H1 (cell line): Measurements from ENCODE around the gene FANCD2. TPM values are rescaled to one million over a fixed set of nuclear protein-coding genes. Genes with fewer than 3 reads are reported as not detected.

Experiments used
- CTCF ChIA-PET: fragments of 300-600 bp; sonication (Branson Sonifier 250); formaldehyde crosslinking; loops from one replicate; lab custom pipeline; 2021; ENCODE audit not compliant: partially characterized antibody; lab: Charles Lee
- POLR2A ChIA-PET: fragments of 300-600 bp; sonication (Branson Sonifier 250); formaldehyde crosslinking; loops from one replicate; lab custom pipeline; 2021; ENCODE audit warnings: inconsistent platforms; ENCODE audit not compliant: partially characterized antibody; lab: Charles Lee
- DNase-seq, 2 experiments: peaks; one replicate each; pipeline versions ENCODE4 v3.0.0 to v3.0.0-alpha.2; 2010 to 2022; ENCODE audit warnings: low spot score in 2 of 2, low read depth in 1 of 2, mixed read lengths in 1 of 2
- FAIRE-seq: peaks from 2 replicates; lab custom pipeline; 2011; peaks lifted over from hg19 to GRCh38; lab: Jason Lieb, UNC
- H2AFZ ChIP-seq: 2 replicates; pipeline ENCODE4 v1.8.1; 2012; ENCODE audit warnings: low read length, inconsistent platforms
- H2AK5ac ChIP-seq: 2 replicates; pipeline ENCODE4 v1.6.1; 2013; ENCODE audit warnings: low read depth, low read length
- H2BK120ac ChIP-seq: replicated peaks from 2 replicates; pipeline ENCODE3; 2013; ENCODE audit warnings: low read depth, low read length, inconsistent platforms
- H2BK12ac ChIP-seq: 2 replicates; pipeline ENCODE4 v1.6.1; 2013; ENCODE audit warnings: low read depth, low read length
- H2BK15ac ChIP-seq: 2 replicates; pipeline ENCODE4 v1.6.1; 2013; ENCODE audit warnings: low read length
- H2BK20ac ChIP-seq: 2 replicates; pipeline ENCODE4 v1.6.1; 2013; ENCODE audit warnings: low read length
- H2BK5ac ChIP-seq: 2 replicates; pipeline ENCODE4 v1.6.1; 2013; ENCODE audit warnings: low read depth, low read length
- H3K14ac ChIP-seq: 2 replicates; pipeline ENCODE4 v1.6.1; 2013; ENCODE audit warnings: inconsistent platforms; ENCODE audit not compliant: insufficient read length
- H3K18ac ChIP-seq: 2 replicates; pipeline ENCODE4 v1.6.1; 2013; ENCODE audit warnings: low read length; ENCODE audit errors: extremely low read depth
- H3K23ac ChIP-seq: 2 replicates; pipeline ENCODE4 v1.6.1; 2013; ENCODE audit warnings: inconsistent platforms; ENCODE audit not compliant: insufficient read length
- H3K23me2 ChIP-seq: 2 replicates; pipeline ENCODE4 v1.6.1; 2013; ENCODE audit warnings: low read depth, low read length
- H3K27ac ChIP-seq: 2 replicates; pipeline ENCODE4 v1.6.1; 2011; ENCODE audit warnings: low read depth, low read length, inconsistent platforms
- H3K27me3 ChIP-seq, 4 experiments: replicated peaks in 1 of 4; 1 replicate in 1 of 4; 2 replicates in 3 of 4; pipeline versions ENCODE4 v1.6.1 to v1.8.1; 2011 to 2013; ENCODE audit warnings: low read length in 3 of 4, mild to moderate bottlenecking in 3 of 4, inconsistent platforms in 2 of 4, mixed read lengths in 2 of 4, moderate library complexity in 1 of 4; ENCODE audit not compliant: control insufficient read depth in 3 of 4, insufficient read depth in 3 of 4; ENCODE audit errors: extremely low read depth in 1 of 4
- H3K36me3 ChIP-seq, 4 experiments: 2 replicates each; pipeline versions ENCODE4 v1.6.1 to v1.8.1; 2011 to 2013; ENCODE audit warnings: mild to moderate bottlenecking in 4 of 4, low read length in 3 of 4, moderate library complexity in 2 of 4, control low read depth in 1 of 4, inconsistent platforms in 1 of 4; ENCODE audit not compliant: insufficient read depth in 4 of 4, control insufficient read depth in 2 of 4
- H3K4ac ChIP-seq: replicated peaks from 2 replicates; pipeline ENCODE3; 2013; ENCODE audit warnings: low read length, low read depth, mixed read lengths, inconsistent platforms; ENCODE audit not compliant: insufficient read length
- H3K4me1 ChIP-seq, 4 experiments: replicated peaks in 1 of 4; 1 replicate in 1 of 4; 2 replicates in 3 of 4; pipeline versions ENCODE4 v1.6.1 to v1.8.1; 2011 to 2013; ENCODE audit warnings: low read length in 3 of 4, inconsistent platforms in 2 of 4, mixed read lengths in 1 of 4; ENCODE audit not compliant: insufficient read depth in 4 of 4, control insufficient read depth in 3 of 4
- H3K4me2 ChIP-seq, 2 experiments: 2 replicates each; pipeline versions ENCODE4 v1.6.1 to v1.8.1; 2011 to 2013; ENCODE audit warnings: low read depth in 2 of 2, low read length in 2 of 2, control low read depth in 1 of 2, inconsistent platforms in 1 of 2, mild to moderate bottlenecking in 1 of 2; ENCODE audit not compliant: insufficient read depth in 1 of 2
- H3K4me3 ChIP-seq, 4 experiments: fragments of 200-600, 300-600 bp in 1 of 4; sonication (generic), shearing (Covaris generic), sonication (Bioruptor Twin) in 1 of 4; 2 replicates each; pipeline versions ENCODE4 v1.5.1 to v1.8.1; 2011 to 2016; ENCODE audit warnings: low read length in 4 of 4, low read depth in 3 of 4, control low read depth in 2 of 4, inconsistent platforms in 2 of 4, mild to moderate bottlenecking in 2 of 4, mixed read lengths in 1 of 4, moderate library complexity in 1 of 4; ENCODE audit not compliant: insufficient read depth in 2 of 4; ENCODE audit errors: extremely low read depth in 1 of 4
- H3K56ac ChIP-seq: replicated peaks from 2 replicates; pipeline ENCODE3; 2013; ENCODE audit warnings: low read depth, mild to moderate bottlenecking, mixed read lengths, low read length, inconsistent platforms; ENCODE audit not compliant: insufficient read length
- H3K79me1 ChIP-seq: 2 replicates; pipeline ENCODE4 v1.6.1; 2013; ENCODE audit warnings: low read depth, low read length, control low read depth
- H3K79me2 ChIP-seq, 2 experiments: 2 replicates each; pipeline versions ENCODE4 v1.6.1 to v1.8.1; 2012 to 2013; ENCODE audit warnings: low read length in 2 of 2, mild to moderate bottlenecking in 2 of 2, inconsistent platforms in 1 of 2; ENCODE audit not compliant: insufficient read depth in 2 of 2, control insufficient read depth in 1 of 2
- H3K9ac ChIP-seq, 4 experiments: replicated peaks in 1 of 4; 1 replicate in 1 of 4; 2 replicates in 3 of 4; pipeline versions ENCODE4 v1.6.1 to v1.8.1; 2011 to 2013; ENCODE audit warnings: low read depth in 3 of 4, low read length in 3 of 4, control low read depth in 2 of 4, mild to moderate bottlenecking in 2 of 4, moderate library complexity in 2 of 4, inconsistent platforms in 1 of 4; ENCODE audit errors: extremely low read depth in 1 of 4
- H3K9me3 ChIP-seq, 2 experiments: 2 replicates each; pipeline versions ENCODE4 v1.6.1 to v1.8.1; 2012 to 2013; ENCODE audit warnings: mild to moderate bottlenecking in 2 of 2, moderate library complexity in 2 of 2, control low read depth in 1 of 2, inconsistent platforms in 1 of 2, low read depth in 1 of 2, low read length in 1 of 2, mixed read lengths in 1 of 2; ENCODE audit not compliant: insufficient read depth in 2 of 2
- H4K20me1 ChIP-seq, 2 experiments: replicated peaks in 1 of 2; 2 replicates each; pipeline versions ENCODE3 to v1.8.1; 2011 to 2013; ENCODE audit warnings: inconsistent platforms in 2 of 2, low read length in 2 of 2, mild to moderate bottlenecking in 1 of 2; ENCODE audit not compliant: insufficient read depth in 2 of 2, control insufficient read depth in 1 of 2
- H4K5ac ChIP-seq: 2 replicates; pipeline ENCODE4 v1.6.1; 2013; ENCODE audit warnings: low read length, low read depth, mixed read lengths, inconsistent platforms; ENCODE audit not compliant: insufficient read length
- H4K8ac ChIP-seq: 2 replicates; pipeline ENCODE4 v1.8.0; 2013; ENCODE audit warnings: mild to moderate bottlenecking, moderate library complexity, low read length, inconsistent platforms; ENCODE audit not compliant: insufficient read depth; ENCODE audit errors: extremely low read depth
- H4K91ac ChIP-seq: replicated peaks from 2 replicates; pipeline ENCODE3; 2013; ENCODE audit warnings: low read length, mixed read lengths, inconsistent platforms; ENCODE audit not compliant: insufficient read length
- SIRT6 ChIP-seq: IDR thresholded peaks from one replicate; pipeline ENCODE4 v1.7.1; 2012; ENCODE audit warnings: low read length, inconsistent platforms
- TAF1 ChIP-seq: IDR thresholded peaks from 2 replicates; pipeline ENCODE4 v1.6.1; 2011; ENCODE audit warnings: mild to moderate bottlenecking, low read depth, low read length
- TCF12 ChIP-seq: IDR thresholded peaks from 2 replicates; pipeline ENCODE4 v1.6.1; 2011; ENCODE audit warnings: low read depth, mild to moderate bottlenecking, low read length
- WGBS, 2 experiments: shearing (Covaris generic) in 1 of 2; methylation state at CpG; one replicate each; pipeline versions ENCODE4 v1.1.6 to v1.1.7; 2013 to 2015; ENCODE audit warnings: low lambda C conversion rate in 2 of 2, mixed read lengths in 2 of 2, inconsistent platforms in 1 of 2, low coverage in 1 of 2, missing lambda C conversion rate in 1 of 2; ENCODE audit not compliant: insufficient replicate concordance in 2 of 2, insufficient coverage in 1 of 2, insufficient read length in 1 of 2; ENCODE audit errors: extremely low coverage in 1 of 2, missing lambda C conversion rate in 1 of 2; 5-methylcytosine and 5-hydroxymethylcytosine counted together
- polyA plus RNA-seq, 7 experiments: library from polyadenylated mRNA; depleted of rRNA in 3 of 7; stranded (reverse) in 5 of 7; unstranded in 2 of 7; fragments of >200 nt in 5 of 7; fragments of 200-250 nt in 2 of 7; gene quantifications; 1 replicate in 5 of 7; 2 replicates in 1 of 7; 4 replicates in 1 of 7; pipeline versions ENCODE4 v1.2.1 to v1.2.3, GENCODE V29; 2011 to 2013; ENCODE audit warnings: missing spikeins in 2 of 7, mixed read lengths in 2 of 7
- total RNA-seq: library from RNA; stranded (reverse); fragmentation: NEBNext Ultra II Directional; extraction: Animal tissue kit (Norgen Biotek cat#: 25700); gene quantifications from 2 replicates; pipeline ENCODE4 v1.2.1, GENCODE V29; 2021

Gene FANCD2
- total and polyA plus RNA-seq, 2 of the 8 experiments (the other 6 are each of a cell fraction or from before 2014, with no cell fraction given): 33.1 to 77.8 TPM

GRCh38 chr3:9986230-9986725 is 40.0 kb upstream of the FANCD2 start:
- Histone ChIP-seq H3K4me1 (peaks cover 0 to 10% (median 2%) of the 10 kb centered on the region in 4 experiments; a peak in 2 of 7 replicates), H3K9ac (peak overlapping the region; percentile 75 to 91 (median 82)), H4K5ac (no peak overlapping the region), H4K91ac (no peak overlapping the region), H4K8ac (peak overlapping the region; percentile 96; the same call in 1 of the 2 replicates), H3K18ac (no peak overlapping the region), H3K23me2 (peaks cover 4% of the 10 kb centered on the region; the same call in 1 of the 2 replicates), H2AK5ac (no peak overlapping the region), H3K36me3 (peaks cover 0 to 11% (median 0%) of the 10 kb centered on the region in 4 experiments; a peak in 2 of 8 replicates), H3K79me2 (peaks cover 5 to 47% of the 10 kb centered on the region in 2 experiments; a peak in 3 of 4 replicates), H3K9me3 (no peaks in the 10 kb centered on the region), H3K23ac (no peak overlapping the region), H3K27ac (peak overlapping the region; percentile 82), H4K20me1 (peaks cover 0 to 4% of the 10 kb centered on the region in 2 experiments), H2BK15ac (no peak overlapping the region), H2BK5ac (peak overlapping the region; percentile 64), H3K56ac (no peak overlapping the region), H2AFZ (peak overlapping the region; percentile 95), H3K79me1 (no peaks in the 10 kb centered on the region), H2BK12ac (no peak overlapping the region), H2BK120ac (no peak overlapping the region), H3K4me2 (peak overlapping the region; percentile 81 to 98), H3K4ac (no peak overlapping the region), H3K14ac (no peak overlapping the region), H3K4me3 (peak overlapping the region; percentile 60 to 95 (median 90)), H2BK20ac (no peak overlapping the region), H3K27me3 (no peaks in the 10 kb centered on the region)
- ChIA-PET POLR2A (interaction anchor here (0.6 to 3.5 kb wide), 14 partner anchors 9 to 698 kb away, joined by 3 to 35 read pairs (median 4); partner anchors contain the start of genes ARPC4, CRELD1, FANCD2 and PRRT3), CTCF (interaction anchor here (1.0 to 1.3 kb wide), 2 partner anchors 32 to 53 kb away, joined by 3 read pairs; partner anchors contain the start of gene CRELD1)
- no peak for FAIRE-seq
- WGBS, 2 experiments: 7% methylated on average over 17 of the region's 17 CpGs; no CpG with 5 or more reads in 1 of the 2 experiments
- no peak for DNase-seq
- TF ChIP-seq TAF1: no peak
- TF ChIP-seq SIRT6: no peak
- no peak for TF ChIP-seq TCF12
